Activated CD4-positive, alpha-beta T cell treated with anti-CD3 and anti-CD28 coated beads, Interleukin-2, amount 10 ng/mL, durations not matched to agents 7 days and 5 days (primary cell): Measurements from ENCODE around the gene HLF. TPM values are rescaled to one million over a fixed set of nuclear protein-coding genes. Genes with fewer than 3 reads are reported as not detected.

Source experiments
- CTCF ChIA-PET: fragments of 350-600 bp; sonication (Branson Sonifier 250); formaldehyde crosslinking; loops from one replicate; lab custom pipeline; 2021; ENCODE audit warnings: antibody characterized with exemption; lab: Charles Lee
- POLR2A ChIA-PET: fragments of 350-600 bp; sonication (Branson Sonifier 250); formaldehyde crosslinking; loops from one replicate; lab custom pipeline; 2021; ENCODE audit warnings: antibody characterized with exemption; lab: Charles Lee
- DNase-seq: peaks from one replicate; pipeline ENCODE4 v3.0.0-alpha.2; 2020
- H3K27ac Mint-ChIP-seq: one replicate; pipeline ENCODE4 v1.8.0; 2021; ENCODE audit warnings: mild to moderate bottlenecking, moderate library complexity, mixed read lengths
- H3K27me3 Mint-ChIP-seq: one replicate; pipeline ENCODE4 v1.8.0; 2021; ENCODE audit warnings: mixed read lengths
- H3K36me3 Mint-ChIP-seq: one replicate; pipeline ENCODE4 v1.8.0; 2021; ENCODE audit warnings: low read depth, mixed read lengths
- H3K4me1 Mint-ChIP-seq: one replicate; pipeline ENCODE4 v1.8.0; 2021; ENCODE audit warnings: mixed read lengths
- H3K4me3 Mint-ChIP-seq: one replicate; pipeline ENCODE4 v1.8.0; 2021; ENCODE audit warnings: mild to moderate bottlenecking, moderate library complexity, mixed read lengths
- H3K9me3 Mint-ChIP-seq: one replicate; pipeline ENCODE4 v1.8.0; 2021; ENCODE audit warnings: mixed read lengths
- total RNA-seq, 2 experiments: library from RNA; stranded (reverse); gene quantifications; one replicate each; pipeline ENCODE4 v1.2.3, GENCODE V29; 2021

HLF gene
- total RNA-seq, 2 experiments from 2014 or later = 0.30 to 0.65 TPM

DNA sequence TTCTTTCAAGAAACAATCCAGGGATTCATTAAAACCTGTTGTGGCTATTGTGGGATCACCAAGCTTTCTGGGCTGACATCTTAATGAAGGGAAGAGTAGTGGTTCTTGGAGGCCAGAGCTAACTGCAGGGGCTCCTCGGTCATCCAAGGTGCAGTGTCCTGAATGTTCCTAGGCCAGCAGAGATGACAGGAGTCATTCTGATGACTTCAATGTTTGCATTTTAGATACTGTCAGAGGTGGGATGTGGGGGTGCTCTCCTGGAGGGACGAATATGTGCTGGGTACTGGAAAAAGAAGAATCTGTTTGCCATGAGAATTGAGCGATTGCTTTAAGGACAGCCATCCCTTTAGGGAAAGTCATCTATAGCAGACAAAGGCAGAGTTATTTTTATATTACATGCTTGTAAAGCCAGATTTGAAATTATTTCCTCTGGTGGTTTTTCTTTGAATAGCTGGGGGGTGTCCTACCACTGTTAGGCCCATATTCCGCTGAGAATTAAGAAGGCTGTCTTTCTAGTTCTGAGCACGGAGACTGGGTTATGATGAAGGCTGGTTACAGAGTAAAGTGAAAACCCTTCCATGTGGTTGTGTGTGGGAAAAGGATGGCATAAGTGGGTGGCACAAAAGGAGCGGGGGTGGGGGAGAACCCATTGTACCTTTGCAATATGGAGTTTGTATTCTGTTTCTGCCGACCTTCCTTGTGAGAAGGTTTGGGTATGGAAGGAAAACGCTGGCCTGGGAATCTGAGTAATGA, 7.4 kb downstream of the HLF start:
- DNase-seq = no peak
- H3K4me3 Mint-ChIP-seq = no peak overlapping the region
- H3K36me3 Mint-ChIP-seq = no peaks in the 10 kb centered on the region
- peaks cover 49% of the 10 kb centered on the region for H3K27me3 Mint-ChIP-seq
- POLR2A ChIA-PET = no interaction called here
- peaks cover 2% of the 10 kb centered on the region for H3K4me1 Mint-ChIP-seq
- CTCF ChIA-PET = no interaction called here
- no peaks in the 10 kb centered on the region for H3K9me3 Mint-ChIP-seq
- H3K27ac Mint-ChIP-seq = no peak overlapping the region

DNA sequence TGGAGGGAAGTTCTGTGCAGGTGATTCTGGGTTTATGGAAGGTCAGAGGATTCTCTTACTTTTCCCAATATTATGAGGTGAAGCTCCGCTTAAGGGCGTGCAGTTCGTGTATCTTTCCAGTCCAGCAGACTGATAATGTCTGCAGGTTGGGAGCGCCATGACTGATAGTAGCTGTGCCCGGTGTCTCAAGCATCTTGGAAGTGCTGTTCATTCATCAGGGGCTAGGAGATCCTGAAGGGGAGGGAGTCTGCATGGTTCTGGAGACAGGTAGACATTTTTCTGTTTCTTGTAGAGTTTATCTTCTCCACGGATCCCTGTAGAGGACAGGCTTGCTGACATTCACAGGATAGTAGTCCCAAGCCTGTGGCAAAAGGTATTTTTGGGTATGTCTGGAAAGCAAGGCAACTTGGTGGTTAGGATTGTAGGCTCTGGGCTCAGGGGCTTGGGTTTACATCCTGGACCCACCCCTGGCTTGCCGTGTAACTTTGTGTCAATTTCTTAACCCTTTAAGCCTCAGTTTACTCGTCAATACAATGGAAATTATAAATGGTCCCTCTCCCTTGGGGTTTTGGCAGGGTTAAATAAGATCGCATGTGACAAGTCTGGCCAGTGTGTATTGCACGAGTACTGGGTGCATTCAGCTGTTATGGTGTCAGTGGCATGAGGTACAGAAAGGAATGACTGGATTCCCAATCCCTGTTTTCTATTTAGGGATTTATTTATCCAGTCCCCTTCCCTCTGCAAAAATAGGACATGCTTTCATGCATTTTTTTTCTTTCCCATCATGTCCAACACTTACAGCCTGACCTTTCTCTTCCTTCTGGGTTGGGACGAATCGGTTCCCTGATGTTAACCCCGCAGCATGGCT, 8.2 kb downstream of the HLF start:
- Mint-ChIP-seq H3K4me3 (no peak overlapping the region), H3K4me1 (peaks cover 2% of the 10 kb centered on the region), H3K27me3 (peaks cover 40% of the 10 kb centered on the region), H3K9me3 (no peaks in the 10 kb centered on the region), H3K36me3 (no peaks in the 10 kb centered on the region), H3K27ac (no peak overlapping the region)
- CTCF ChIA-PET = interaction anchor here (1.0 to 1.1 kb wide), 2 partner anchors 17 to 35 kb away, joined by 3 read pairs; no protein-coding TSS in a partner anchor
- DNase-seq = no peak
- POLR2A ChIA-PET = no interaction called here

DNA sequence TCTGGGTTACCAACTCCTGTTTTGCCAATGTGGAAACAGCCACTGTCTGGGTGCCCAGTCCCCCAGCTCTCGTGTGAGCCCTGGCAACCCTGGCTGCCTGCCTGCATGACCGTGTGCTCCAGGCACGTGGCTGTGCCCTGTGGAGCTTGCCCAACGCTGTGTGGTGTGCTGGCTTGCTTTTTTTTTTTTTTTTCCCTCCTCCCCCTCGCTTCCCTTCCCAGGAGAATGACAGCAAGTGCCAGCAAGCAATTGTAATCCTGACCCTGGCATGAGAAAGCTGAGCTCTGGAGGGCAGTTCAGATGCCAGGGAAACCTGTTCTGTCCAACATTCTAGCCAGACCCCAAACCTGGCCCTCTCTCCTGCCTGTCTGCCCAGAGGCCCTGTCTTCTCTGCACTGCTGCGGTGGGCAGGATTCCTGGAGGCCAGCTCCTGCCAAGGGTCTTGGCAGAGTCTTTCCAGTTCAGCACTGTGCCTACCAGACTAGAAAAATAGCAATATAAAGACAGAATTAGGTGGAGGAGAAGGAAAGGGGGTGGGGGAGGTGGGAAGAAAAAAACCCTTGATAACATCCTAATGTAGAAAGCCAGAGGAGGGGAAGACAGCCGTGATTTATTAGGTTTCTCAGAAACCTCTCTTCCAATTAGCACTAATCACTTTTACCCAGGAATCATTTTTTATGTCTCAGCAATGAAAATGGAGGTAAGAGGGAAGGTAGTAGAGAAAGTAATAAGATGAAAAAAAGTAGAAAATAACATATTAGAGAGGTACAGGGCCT, 9.0 kb downstream of the HLF start:
- POLR2A ChIA-PET = no interaction called here
- no peaks in the 10 kb centered on the region for H3K9me3 Mint-ChIP-seq

DNA sequence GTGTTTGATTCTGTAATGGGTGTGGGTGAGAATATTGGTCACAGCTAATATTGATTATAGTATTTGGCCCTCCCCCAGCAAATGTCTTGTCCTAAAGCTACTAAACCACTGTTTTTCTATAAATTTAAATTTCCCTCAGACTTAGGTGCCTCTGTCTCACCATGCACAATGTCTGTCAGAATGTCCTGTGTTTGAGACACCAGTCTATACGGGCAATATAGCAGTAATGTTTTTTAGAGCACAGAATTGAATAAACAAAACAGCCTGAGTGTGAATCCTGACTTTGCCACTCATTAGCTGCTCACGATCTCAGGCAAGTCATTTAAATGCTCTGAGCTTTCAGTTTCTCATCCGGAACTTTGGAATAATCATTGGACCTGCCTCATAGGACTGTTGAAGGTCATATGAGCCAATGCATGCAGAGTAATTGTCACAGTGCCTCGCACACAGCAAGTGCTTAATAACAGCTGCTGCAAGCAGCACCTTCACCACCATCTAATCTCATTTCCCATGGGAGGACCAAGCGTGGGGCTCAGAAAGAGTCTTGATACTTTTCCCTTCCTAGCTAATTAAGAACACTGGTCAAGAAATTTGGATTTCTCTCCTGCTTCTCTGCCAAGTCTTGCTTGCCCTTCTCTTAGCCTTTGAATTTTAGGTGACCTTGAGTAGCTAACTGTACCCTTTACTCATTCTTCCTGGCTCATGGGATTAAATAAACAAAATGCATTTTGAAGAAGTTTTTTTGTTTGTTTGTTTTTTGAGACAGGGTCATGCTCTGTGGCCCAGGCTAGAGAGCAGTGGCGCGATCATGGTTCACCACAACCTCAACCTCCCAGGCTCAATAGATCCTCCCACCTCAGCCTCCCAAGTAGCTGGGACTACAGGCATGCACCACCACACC, 9.8 kb downstream of the HLF start:
- POLR2A ChIA-PET = no interaction called here
- DNase-seq = no peak
- Mint-ChIP-seq H3K27ac (no peak overlapping the region), H3K4me3 (no peak overlapping the region), H3K27me3 (peaks cover 24% of the 10 kb centered on the region), H3K36me3 (no peaks in the 10 kb centered on the region), H3K4me1 (peaks cover 2% of the 10 kb centered on the region), H3K9me3 (no peaks in the 10 kb centered on the region)
- CTCF ChIA-PET = interaction anchor here (0.6 to 1.1 kb wide), 4 partner anchors 14 to 200 kb away, joined by 3 read pairs; no protein-coding TSS in a partner anchor

More for the DNA sequence above, 9.0 kb downstream of the HLF start:
- H3K4me1 Mint-ChIP-seq = peaks cover 2% of the 10 kb centered on the region
- no peaks in the 10 kb centered on the region for H3K36me3 Mint-ChIP-seq
- H3K4me3 Mint-ChIP-seq = no peak overlapping the region
- no peak overlapping the region for H3K27ac Mint-ChIP-seq
- peaks cover 32% of the 10 kb centered on the region for H3K27me3 Mint-ChIP-seq
- CTCF ChIA-PET = interaction anchor here (1.0 to 1.1 kb wide), 2 partner anchors 18 to 36 kb away, joined by 3 read pairs; no protein-coding TSS in a partner anchor
- DNase-seq = no peak

DNA sequence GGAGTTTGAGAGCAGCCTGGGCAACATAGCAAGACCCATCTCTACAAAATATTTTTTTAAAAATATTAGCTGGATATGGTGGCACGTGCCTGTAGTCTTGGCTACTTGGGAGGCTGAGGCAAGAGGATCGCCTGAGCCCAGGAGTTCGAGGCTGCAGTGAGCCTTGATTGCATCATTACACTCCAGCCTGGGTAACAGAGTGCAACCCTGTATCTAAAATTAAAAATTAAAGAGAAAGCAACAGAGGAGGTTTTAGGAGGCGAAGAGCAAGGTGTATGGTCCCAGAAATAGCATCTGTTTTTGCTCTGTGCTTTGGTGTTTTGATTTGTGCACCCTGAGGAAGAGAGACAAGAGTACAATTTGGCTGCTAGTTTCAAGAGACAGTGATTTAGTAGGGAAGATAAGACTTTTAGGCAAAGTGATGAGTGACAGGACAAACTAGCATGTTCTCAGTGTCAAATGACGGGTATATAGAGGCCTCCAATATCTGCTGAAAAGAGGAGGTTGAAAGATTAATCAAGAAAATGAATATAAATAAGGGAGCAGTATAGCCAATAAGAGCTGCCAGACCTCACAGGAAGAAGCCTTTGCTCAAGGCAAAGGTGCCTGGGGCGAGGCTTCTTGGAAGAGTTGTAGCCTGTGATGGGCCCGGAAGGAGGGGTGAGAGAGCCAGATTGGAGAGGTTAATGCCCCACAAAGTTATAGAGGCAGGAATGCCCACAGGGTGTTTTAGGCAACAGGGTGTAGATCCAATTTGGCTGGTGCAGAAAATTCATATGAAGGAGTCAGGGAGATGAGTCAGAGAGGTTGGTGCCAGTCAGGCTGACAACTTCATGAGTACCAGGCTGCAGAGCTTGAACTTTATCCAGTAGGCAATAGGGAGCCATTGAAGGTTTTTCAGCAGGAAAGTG, 11.4 kb downstream of the HLF start:
- Mint-ChIP-seq H3K36me3 (no peaks in the 10 kb centered on the region), H3K9me3 (no peaks in the 10 kb centered on the region), H3K4me3 (no peak overlapping the region), H3K27ac (no peak overlapping the region), H3K27me3 (peaks cover 13% of the 10 kb centered on the region), H3K4me1 (peaks cover 2% of the 10 kb centered on the region)
- POLR2A ChIA-PET = interaction anchor here (0.6 kb wide), 1 partner anchor 9 kb away, joined by 3 read pairs; no protein-coding TSS in a partner anchor
- CTCF ChIA-PET = interaction anchor here (0.8 to 1.2 kb wide), 2 partner anchors 11 to 12 kb away, joined by 3 read pairs; no protein-coding TSS in a partner anchor
- no peak for DNase-seq

DNA sequence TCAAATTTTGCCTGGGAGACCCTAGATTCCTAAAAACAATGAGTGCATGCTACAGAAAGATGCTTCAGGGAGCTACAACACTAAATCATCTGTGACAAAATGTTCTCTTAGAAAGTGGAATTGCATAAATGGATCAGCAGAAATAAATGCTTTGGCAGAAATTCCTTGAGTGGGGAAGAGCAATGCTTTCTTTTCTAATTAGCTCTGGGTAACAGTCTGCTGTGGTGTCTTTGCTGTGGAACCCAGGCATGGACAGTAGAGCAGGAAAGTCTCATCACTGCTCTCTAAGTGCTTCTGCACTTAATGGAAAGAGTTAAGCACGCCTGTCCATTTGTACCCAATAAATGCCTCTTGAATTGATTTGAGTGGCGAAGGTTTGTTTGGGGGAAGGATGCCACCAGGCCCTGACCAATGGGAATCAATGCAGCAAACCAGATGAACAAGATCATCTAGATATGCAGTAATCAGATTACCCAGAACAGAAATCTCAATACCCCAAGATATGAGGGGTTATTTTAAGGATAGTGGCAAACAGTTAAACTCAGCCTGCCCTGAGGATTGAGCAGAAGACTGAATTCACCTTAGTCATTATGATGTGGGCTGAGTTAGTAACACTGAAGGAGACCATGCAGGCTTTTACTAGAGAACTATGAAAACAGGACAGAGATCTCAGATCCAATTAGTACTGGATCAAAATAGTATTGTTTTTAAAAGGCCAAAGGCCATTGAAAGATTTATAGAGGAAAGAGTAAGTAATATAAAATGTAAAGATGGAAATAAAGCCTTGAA, 13.6 kb downstream of the HLF start:
- H3K4me1 Mint-ChIP-seq = peaks cover 2% of the 10 kb centered on the region
- no peak overlapping the region for H3K4me3 Mint-ChIP-seq
- no peaks in the 10 kb centered on the region for H3K9me3 Mint-ChIP-seq
- ChIA-PET CTCF (no interaction called here), POLR2A (no interaction called here)
- peaks cover 7% of the 10 kb centered on the region for H3K27me3 Mint-ChIP-seq
- H3K36me3 Mint-ChIP-seq = no peaks in the 10 kb centered on the region
- H3K27ac Mint-ChIP-seq = no peak overlapping the region
- no peak for DNase-seq

DNA sequence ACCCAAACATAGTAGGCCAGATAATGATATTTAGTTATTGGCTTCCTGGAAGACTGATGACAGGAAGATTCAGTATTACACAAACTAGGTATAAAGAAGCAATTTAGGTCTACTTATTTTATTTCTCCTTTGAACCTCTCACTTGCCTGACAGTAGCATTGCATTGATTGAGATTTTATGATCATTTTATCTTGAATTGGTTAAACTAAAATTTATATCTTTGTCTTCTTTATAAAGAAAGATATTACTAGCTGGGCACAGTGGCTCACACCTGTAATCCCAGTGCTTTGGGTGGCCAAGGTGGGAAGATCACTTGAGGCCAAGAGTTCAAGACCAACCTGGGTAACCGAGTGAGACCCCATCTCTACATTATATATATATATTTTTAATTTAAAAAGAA, 14.4 kb downstream of the HLF start:
- CTCF ChIA-PET = no interaction called here
- DNase-seq = no peak
- Mint-ChIP-seq H3K27me3 (peaks cover 4% of the 10 kb centered on the region), H3K27ac (no peak overlapping the region), H3K4me3 (no peak overlapping the region), H3K36me3 (no peaks in the 10 kb centered on the region), H3K9me3 (no peaks in the 10 kb centered on the region), H3K4me1 (peaks cover 9% of the 10 kb centered on the region)
- POLR2A ChIA-PET = no interaction called here

DNA sequence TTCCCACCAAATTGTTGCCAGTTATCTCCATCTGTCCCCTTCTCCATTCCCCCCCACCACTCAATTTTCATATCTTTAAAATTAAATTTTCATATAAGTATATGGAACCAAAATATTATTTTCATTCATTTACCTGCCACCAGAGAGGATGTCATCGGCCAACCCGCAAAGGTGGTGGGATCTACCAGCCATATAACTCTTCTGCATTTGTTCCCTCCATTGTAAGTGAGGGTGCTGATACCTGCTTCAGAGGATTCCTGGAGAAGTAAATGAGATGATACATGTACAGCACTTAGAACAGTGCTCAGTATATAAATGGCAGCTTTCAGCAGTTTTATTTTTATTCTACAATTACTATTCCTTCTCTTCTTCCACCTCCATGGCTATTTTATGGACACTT, 15.0 kb downstream of the HLF start:
- no peak overlapping the region for H3K27ac Mint-ChIP-seq
- H3K9me3 Mint-ChIP-seq = no peaks in the 10 kb centered on the region
- CTCF ChIA-PET = no interaction called here
- no peaks in the 10 kb centered on the region for H3K36me3 Mint-ChIP-seq
- H3K4me1 Mint-ChIP-seq = peaks cover 14% of the 10 kb centered on the region
- POLR2A ChIA-PET = no interaction called here
- no peak overlapping the region for H3K4me3 Mint-ChIP-seq
- peaks cover 4% of the 10 kb centered on the region for H3K27me3 Mint-ChIP-seq
- no peak for DNase-seq

DNA sequence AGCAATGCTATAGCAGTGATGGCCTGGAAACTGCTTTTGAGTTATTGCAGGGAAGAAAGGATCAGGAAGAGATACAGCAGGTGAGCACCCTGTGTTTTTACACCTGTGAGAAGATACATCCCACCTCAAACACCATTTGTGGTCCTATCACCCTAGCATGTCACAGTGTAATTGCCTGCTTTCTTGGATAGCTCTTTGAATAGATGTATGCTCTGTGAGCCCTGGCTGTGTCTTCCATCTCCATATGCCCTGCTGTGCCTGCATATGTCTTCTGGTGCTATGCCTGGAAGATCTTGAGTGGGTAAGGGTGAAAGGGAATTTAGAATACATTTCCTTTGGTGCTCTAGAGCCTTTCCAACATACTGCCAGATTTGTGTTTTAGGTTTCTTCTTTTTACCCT, 15.5 kb downstream of the HLF start:
- POLR2A ChIA-PET = no interaction called here
- H3K4me1 Mint-ChIP-seq = peaks cover 17% of the 10 kb centered on the region
- no peaks in the 10 kb centered on the region for H3K36me3 Mint-ChIP-seq
- no peak overlapping the region for H3K27ac Mint-ChIP-seq
- no peak for DNase-seq
- H3K4me3 Mint-ChIP-seq = no peak overlapping the region
- CTCF ChIA-PET = no interaction called here
- no peaks in the 10 kb centered on the region for H3K9me3 Mint-ChIP-seq
- H3K27me3 Mint-ChIP-seq = peaks cover 4% of the 10 kb centered on the region

DNA sequence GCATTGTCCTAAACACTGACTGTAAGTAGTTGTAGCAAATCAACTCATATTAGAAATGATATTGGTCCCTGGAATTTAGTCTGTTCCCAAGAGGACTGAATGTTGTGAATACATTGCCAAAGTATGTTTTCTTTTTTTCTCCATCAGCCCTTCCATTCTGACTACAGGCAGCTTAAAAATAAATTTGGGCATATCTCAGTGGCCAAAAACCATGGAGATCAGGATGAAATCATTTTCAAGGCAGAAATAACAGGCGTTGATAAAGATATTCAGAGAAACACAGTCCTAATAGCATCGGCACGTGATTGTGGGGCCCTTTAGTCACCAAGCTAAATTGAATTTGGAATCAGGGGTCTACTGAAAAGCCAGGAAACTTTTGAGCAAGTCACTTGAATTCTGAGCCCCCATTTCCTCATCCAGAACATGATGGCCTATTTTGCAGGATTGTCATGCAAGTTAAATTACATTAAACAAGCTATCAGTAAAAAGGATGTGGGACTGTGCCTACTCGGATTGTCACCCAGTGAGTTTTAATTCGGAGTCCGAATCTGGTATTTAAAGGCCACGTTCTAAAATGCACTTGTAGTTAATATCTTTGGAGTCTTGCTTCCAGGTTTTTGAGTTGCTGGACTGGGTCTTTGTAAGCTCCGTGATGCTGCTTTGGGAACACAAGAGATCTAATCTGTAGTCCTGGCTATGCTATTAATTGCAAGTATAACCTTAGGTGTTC, 17.1 kb downstream of the HLF start:
- Mint-ChIP-seq H3K27ac (no peak overlapping the region), H3K27me3 (peaks cover 4% of the 10 kb centered on the region), H3K9me3 (no peaks in the 10 kb centered on the region), H3K4me1 (peaks cover 17% of the 10 kb centered on the region), H3K4me3 (no peak overlapping the region), H3K36me3 (no peaks in the 10 kb centered on the region)
- no peak for DNase-seq
- ChIA-PET POLR2A (no interaction called here), CTCF (interaction anchor here (1.8 kb wide), 1 partner anchor 9 kb away, joined by 4 read pairs; no protein-coding TSS in a partner anchor)
